ENCODE data around the gene OR6B2. TPM values are rescaled to one million over a fixed set of nuclear protein-coding genes. Genes with fewer than 3 reads are reported as not detected.
A peak's percentile ranks its signal among the peaks of the same experiment; 100 is the strongest.
"Not testable (repeated sequence)": the region's sequence is repeated elsewhere in the genome, so short reads cannot be mapped to it uniquely, and the experiment has no call there.

OR6B2 gene
- total and polyA plus RNA-seq, 2 donors = not detected

DNA sequence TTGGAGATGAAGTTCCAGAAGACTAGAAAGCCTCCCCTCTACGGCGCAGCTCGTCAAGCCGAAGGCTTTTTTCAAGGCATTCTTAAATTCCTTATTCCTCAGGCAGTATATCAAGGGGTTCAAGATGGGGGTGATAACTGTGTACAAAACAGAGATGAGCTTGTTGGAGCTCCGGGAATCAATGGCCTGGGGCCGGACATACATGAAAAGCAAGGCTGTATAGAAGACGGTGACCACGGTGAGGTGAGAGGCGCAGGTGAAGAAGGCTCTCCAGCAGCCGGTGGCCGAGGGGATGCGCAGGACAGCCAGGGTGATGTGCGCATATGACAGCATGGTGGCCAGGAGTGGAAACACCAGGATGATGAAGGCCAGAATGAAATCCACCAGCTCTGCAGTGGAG is 14.9 kb upstream of the OR6B2 start:
- Histone ChIP-seq H3K36me3 (ENCODE audit: control insufficient read depth in 2 of 2, insufficient read depth in 2 of 2, low read length in 1 of 2) (no peaks in the 10 kb centered on the region), H3K4me3 (ENCODE audit: low read length in 2 of 2) (no peak overlapping the region), H3K27me3 (ENCODE audit: control insufficient read depth in 2 of 2, insufficient read depth in 1 of 2, low read length in 1 of 2) (peaks cover 0 to 15% of the 10 kb centered on the region in 2 donors), H3K9me3 (ENCODE audit: control insufficient read depth in 2 of 2, insufficient read depth in 1 of 2, low read length in 1 of 2) (no peaks in the 10 kb centered on the region), H3K27ac (ENCODE audit: low read depth in 1 of 2, low read length in 1 of 2) (no peak overlapping the region), H3K4me1 (ENCODE audit: control insufficient read depth in 2 of 2, insufficient read depth in 2 of 2, low read length in 2 of 2) (no peaks in the 10 kb centered on the region)
- WGBS = 97% methylated on average over 13 of the region's 13 CpGs
- DNase-seq (ENCODE audit: low read depth in 6 of 9, low spot score in 9 of 9) = no peak

DNA sequence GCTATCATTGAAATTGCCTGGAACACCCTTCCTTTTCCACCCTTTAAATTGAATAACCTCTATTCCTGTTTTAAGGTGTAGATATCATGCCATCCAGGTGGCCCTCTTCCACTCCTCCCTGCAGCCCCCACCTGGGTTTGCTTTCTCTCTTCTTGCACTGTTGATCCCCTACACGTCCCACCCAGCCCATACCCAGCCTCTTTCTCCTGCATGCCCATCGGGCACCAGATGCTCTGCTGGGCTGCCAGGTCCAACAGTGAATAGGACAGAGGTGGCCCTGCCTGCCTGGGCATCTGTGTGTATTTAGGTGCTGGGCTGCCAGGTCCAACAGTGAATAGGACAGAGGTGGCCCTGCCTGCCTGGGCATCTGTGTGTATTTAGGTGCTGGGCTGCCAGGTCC is 13.9 kb upstream of the OR6B2 start:
- H3K9me3 ChIP-seq (ENCODE audit: control insufficient read depth in 2 of 2, insufficient read depth in 1 of 2, low read length in 1 of 2); H3K4me1 ChIP-seq (ENCODE audit: control insufficient read depth in 2 of 2, insufficient read depth in 2 of 2, low read length in 2 of 2); DNase-seq (ENCODE audit: low read depth in 6 of 9, low spot score in 9 of 9); H3K4me3 ChIP-seq (ENCODE audit: low read length in 2 of 2); H3K27ac ChIP-seq (ENCODE audit: low read depth in 1 of 2, low read length in 1 of 2); H3K36me3 ChIP-seq (ENCODE audit: control insufficient read depth in 2 of 2, insufficient read depth in 2 of 2, low read length in 1 of 2): not testable (repeated sequence)
- peaks cover 0 to 19% of the 10 kb centered on the region in 2 donors for H3K27me3 ChIP-seq (ENCODE audit: control insufficient read depth in 2 of 2, insufficient read depth in 1 of 2, low read length in 1 of 2)
- WGBS = 81% methylated on average over 2 of the region's 2 CpGs

DNA sequence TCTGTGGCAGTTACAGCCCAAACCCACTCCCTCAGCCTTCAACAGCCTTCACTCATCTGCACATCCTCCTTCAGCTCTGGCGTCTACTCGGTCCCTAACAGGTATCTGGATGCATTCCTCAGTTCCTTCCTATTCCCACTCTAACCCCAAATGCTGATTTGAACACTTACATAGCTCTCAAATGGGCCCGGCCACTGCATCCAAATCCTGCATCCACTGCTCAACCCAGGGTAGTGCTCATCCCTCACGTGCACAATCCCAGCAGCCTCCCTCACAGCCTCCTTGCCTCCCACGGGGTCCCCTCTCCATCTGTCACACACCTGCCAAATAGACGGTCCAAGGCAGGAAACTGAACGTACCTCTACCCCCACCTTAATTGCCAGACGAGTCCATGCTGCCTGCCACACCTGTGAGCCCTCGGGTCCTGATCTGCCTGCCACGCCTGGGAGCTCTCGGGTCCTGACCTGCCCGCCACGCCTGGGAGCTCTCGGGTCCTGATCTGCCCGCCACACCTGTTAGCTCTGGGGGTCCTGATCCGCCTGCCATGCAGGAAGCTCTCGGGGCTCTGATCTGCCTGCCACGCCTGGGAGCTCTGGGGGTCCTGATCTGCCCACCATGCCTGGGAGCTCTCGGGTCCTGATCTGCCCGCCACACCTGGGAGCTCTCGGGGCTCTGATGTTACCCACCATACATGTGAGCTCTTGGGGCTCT is 13.2 kb upstream of the OR6B2 start:
- Histone ChIP-seq H3K4me3 (ENCODE audit: low read length in 2 of 2) (no peak overlapping the region), H3K4me1 (ENCODE audit: control insufficient read depth in 2 of 2, insufficient read depth in 2 of 2, low read length in 2 of 2) (no peaks in the 10 kb centered on the region), H3K27me3 (ENCODE audit: control insufficient read depth in 2 of 2, insufficient read depth in 1 of 2, low read length in 1 of 2) (peaks cover 0 to 14% of the 10 kb centered on the region in 2 donors), H3K36me3 (ENCODE audit: control insufficient read depth in 2 of 2, insufficient read depth in 2 of 2, low read length in 1 of 2) (no peaks in the 10 kb centered on the region), H3K27ac (ENCODE audit: low read depth in 1 of 2, low read length in 1 of 2) (no peak overlapping the region), H3K9me3 (ENCODE audit: control insufficient read depth in 2 of 2, insufficient read depth in 1 of 2, low read length in 1 of 2) (no peaks in the 10 kb centered on the region)
- DNase-seq (ENCODE audit: low read depth in 6 of 9, low spot score in 9 of 9) = no peak
- WGBS = 87% methylated on average over 21 of the region's 21 CpGs

DNA sequence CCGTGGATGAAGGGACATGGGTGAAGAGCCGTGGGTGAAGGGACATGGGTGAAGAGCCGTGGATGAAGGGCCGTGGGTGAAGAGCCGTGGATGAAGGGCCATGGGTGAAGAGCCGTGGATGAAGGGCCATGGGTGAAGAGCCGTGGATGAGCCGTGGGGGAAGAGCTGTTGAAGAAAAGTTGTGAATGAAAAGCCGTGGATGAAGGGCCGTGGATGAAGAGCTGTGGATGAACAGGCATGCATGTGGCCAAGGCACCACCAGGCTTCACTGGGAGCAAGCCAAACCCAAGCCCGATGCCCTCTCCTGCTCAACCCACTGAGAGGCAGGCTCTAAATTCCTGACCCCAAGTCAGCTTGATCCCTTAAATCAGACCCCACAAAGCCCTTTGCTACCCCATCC is 12.5 kb upstream of the OR6B2 start:
- no peak overlapping the region for H3K27ac ChIP-seq (ENCODE audit: low read depth in 1 of 2, low read length in 1 of 2)
- no peaks in the 10 kb centered on the region for H3K9me3 ChIP-seq (ENCODE audit: control insufficient read depth in 2 of 2, insufficient read depth in 1 of 2, low read length in 1 of 2)
- no peak overlapping the region for H3K4me3 ChIP-seq (ENCODE audit: low read length in 2 of 2)
- no peaks in the 10 kb centered on the region for H3K4me1 ChIP-seq (ENCODE audit: control insufficient read depth in 2 of 2, insufficient read depth in 2 of 2, low read length in 2 of 2)
- WGBS = 83% methylated on average over 11 of the region's 11 CpGs
- H3K36me3 ChIP-seq (ENCODE audit: control insufficient read depth in 2 of 2, insufficient read depth in 2 of 2, low read length in 1 of 2) = no peaks in the 10 kb centered on the region
- H3K27me3 ChIP-seq (ENCODE audit: control insufficient read depth in 2 of 2, insufficient read depth in 1 of 2, low read length in 1 of 2) = peaks cover 0 to 9% of the 10 kb centered on the region in 2 donors
- DNase-seq (ENCODE audit: low read depth in 6 of 9, low spot score in 9 of 9) = no peak

DNA sequence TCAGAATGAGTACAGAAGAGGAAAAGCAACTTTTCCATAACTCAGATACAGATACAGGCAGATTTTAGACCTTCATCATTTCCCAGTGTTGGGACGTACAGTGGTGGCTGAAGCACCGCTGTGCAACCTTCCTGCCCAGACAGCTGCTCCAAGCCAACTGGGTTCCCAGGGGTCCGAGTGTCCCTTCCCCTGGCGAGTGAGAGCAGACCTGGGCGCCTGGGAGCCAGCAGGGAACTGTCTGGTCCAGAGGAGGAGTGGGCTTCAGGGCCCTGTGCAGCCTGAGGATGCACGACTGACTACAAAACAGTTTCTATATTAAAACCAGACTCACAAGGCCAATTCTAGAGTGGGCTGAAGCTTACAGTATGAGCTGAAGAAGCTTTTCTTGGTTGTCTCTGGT is 11.1 kb upstream of the OR6B2 start:
- Histone ChIP-seq H3K36me3 (ENCODE audit: control insufficient read depth in 2 of 2, insufficient read depth in 2 of 2, low read length in 1 of 2) (no peaks in the 10 kb centered on the region), H3K27ac (ENCODE audit: low read depth in 1 of 2, low read length in 1 of 2) (no peak overlapping the region), H3K4me1 (ENCODE audit: control insufficient read depth in 2 of 2, insufficient read depth in 2 of 2, low read length in 2 of 2) (no peaks in the 10 kb centered on the region), H3K9me3 (ENCODE audit: control insufficient read depth in 2 of 2, insufficient read depth in 1 of 2, low read length in 1 of 2) (no peaks in the 10 kb centered on the region), H3K27me3 (ENCODE audit: control insufficient read depth in 2 of 2, insufficient read depth in 1 of 2, low read length in 1 of 2) (peaks cover 0 to 8% of the 10 kb centered on the region in 2 donors), H3K4me3 (ENCODE audit: low read length in 2 of 2) (no peak overlapping the region)
- 90% methylated on average over 6 of the region's 6 CpGs for WGBS
- no peak for DNase-seq (ENCODE audit: low read depth in 6 of 9, low spot score in 9 of 9)

DNA sequence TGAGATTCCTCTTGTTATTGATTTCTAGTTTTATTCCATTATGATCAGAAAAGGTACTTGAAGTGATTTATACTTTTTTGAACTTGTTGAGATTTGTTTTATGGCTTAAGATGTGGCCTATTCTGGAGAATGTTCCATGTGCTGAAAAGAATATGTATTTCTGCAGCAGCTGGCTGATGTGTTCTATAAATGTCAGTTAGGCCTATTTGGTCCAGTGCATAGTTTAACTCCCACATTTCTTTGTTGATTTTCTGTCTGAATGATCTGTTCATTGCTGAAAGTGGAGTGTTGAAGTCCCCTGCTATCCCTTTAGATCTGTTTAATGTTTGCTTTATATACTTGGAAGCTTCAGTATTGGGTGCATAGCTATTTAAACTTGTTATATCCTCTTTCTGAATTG is 7.1 kb upstream of the OR6B2 start:
- Histone ChIP-seq H3K36me3 (ENCODE audit: control insufficient read depth in 2 of 2, insufficient read depth in 2 of 2, low read length in 1 of 2) (no peaks in the 10 kb centered on the region), H3K9me3 (ENCODE audit: control insufficient read depth in 2 of 2, insufficient read depth in 1 of 2, low read length in 1 of 2) (no peaks in the 10 kb centered on the region), H3K27me3 (ENCODE audit: control insufficient read depth in 2 of 2, insufficient read depth in 1 of 2, low read length in 1 of 2) (peaks cover 0 to 17% of the 10 kb centered on the region in 2 donors), H3K27ac (ENCODE audit: low read depth in 1 of 2, low read length in 1 of 2) (no peak overlapping the region), H3K4me1 (ENCODE audit: control insufficient read depth in 2 of 2, insufficient read depth in 2 of 2, low read length in 2 of 2) (no peaks in the 10 kb centered on the region), H3K4me3 (ENCODE audit: low read length in 2 of 2) (no peak overlapping the region)
- no peak for DNase-seq (ENCODE audit: low read depth in 6 of 9, low spot score in 9 of 9)

DNA sequence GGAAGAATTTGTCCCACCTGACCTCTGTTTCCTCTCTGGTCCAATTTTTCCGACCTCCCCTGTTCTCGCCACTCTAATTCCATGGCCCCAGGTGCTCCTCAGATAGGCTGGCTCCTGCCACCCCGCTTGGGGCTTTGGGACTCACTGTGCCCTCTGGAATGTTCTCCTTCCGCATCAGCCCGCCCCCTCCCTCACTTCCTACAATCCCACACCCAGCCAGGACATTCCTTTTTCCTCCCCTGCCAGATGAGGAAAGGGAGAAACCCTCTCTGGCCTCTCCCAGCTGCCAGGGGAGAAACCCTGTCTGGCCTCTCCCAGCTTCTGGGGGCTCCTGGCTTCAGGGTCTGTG is 3.1 kb upstream of the OR6B2 start:
- H3K27me3 ChIP-seq (ENCODE audit: control insufficient read depth in 2 of 2, insufficient read depth in 1 of 2, low read length in 1 of 2) = peaks cover 0 to 16% of the 10 kb centered on the region in 2 donors
- H3K4me3 ChIP-seq (ENCODE audit: low read length in 2 of 2) = no peak overlapping the region
- no peak for DNase-seq (ENCODE audit: low read depth in 6 of 9, low spot score in 9 of 9)
- no peaks in the 10 kb centered on the region for H3K36me3 ChIP-seq (ENCODE audit: control insufficient read depth in 2 of 2, insufficient read depth in 2 of 2, low read length in 1 of 2)
- H3K9me3 ChIP-seq (ENCODE audit: control insufficient read depth in 2 of 2, insufficient read depth in 1 of 2, low read length in 1 of 2) = no peaks in the 10 kb centered on the region
- WGBS = 60% methylated on average over 5 of the region's 5 CpGs
- H3K27ac ChIP-seq (ENCODE audit: low read depth in 1 of 2, low read length in 1 of 2) = no peak overlapping the region
- no peaks in the 10 kb centered on the region for H3K4me1 ChIP-seq (ENCODE audit: control insufficient read depth in 2 of 2, insufficient read depth in 2 of 2, low read length in 2 of 2)

DNA sequence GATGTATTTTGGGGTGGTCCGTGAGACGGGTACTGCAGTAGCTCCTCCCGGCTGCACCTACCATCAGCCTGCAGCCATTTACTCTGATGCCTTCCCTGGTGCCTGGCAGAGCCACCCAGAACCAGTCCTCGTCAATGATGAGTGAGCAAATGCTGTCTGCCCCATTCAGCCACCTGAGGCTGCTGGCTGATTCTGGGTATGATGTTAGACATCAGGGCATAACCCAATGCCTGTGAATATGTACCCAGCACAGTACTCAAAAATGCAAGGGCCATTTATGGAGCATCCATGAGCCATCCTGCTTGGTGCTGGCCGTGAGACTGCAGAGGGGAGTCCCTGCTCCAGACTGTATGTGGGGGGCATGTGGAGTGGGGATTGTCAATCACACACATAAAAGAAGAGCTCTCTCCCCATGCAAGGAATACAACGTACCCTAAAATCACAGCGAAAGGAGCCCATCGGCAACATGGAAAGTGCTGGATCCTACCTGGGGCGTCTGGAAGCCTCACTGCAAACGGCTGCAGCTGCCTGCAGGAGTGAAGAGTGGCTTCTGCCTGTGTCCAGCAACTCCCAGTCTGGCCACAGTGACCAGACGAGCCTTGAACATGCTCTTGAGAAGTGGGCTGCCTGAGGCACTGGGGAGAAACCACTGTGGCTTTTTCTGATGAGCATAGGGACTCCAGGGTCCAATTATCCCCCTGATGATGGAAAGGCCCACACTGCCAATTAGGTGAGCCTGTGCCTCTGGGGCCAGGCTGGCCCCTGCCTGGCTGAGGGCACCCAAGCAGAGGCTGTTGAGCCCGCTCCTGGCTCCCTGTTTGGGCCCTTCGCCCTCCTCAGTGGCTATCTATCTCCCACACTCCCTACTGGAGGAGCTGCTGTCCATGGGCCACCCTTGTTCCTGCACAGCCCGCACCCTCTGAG is 2.4 kb upstream of the OR6B2 start:
- 82% methylated on average over 14 of the region's 14 CpGs for whole genome bisulfite sequencing
- H3K9me3 ChIP-seq (ENCODE audit: control insufficient read depth in 2 of 2, insufficient read depth in 1 of 2, low read length in 1 of 2) = no peaks in the 10 kb centered on the region
- H3K4me1 ChIP-seq (ENCODE audit: control insufficient read depth in 2 of 2, insufficient read depth in 2 of 2, low read length in 2 of 2) = no peaks in the 10 kb centered on the region
- H3K4me3 ChIP-seq (ENCODE audit: low read length in 2 of 2) = no peak overlapping the region
- H3K27ac ChIP-seq (ENCODE audit: low read depth in 1 of 2, low read length in 1 of 2) = no peak overlapping the region
- no peak for DNase-seq (ENCODE audit: low read depth in 6 of 9, low spot score in 9 of 9)
- no peaks in the 10 kb centered on the region for H3K36me3 ChIP-seq (ENCODE audit: control insufficient read depth in 2 of 2, insufficient read depth in 2 of 2, low read length in 1 of 2)
- peaks cover 1 to 16% of the 10 kb centered on the region in 2 donors for H3K27me3 ChIP-seq (ENCODE audit: control insufficient read depth in 2 of 2, insufficient read depth in 1 of 2, low read length in 1 of 2)

DNA sequence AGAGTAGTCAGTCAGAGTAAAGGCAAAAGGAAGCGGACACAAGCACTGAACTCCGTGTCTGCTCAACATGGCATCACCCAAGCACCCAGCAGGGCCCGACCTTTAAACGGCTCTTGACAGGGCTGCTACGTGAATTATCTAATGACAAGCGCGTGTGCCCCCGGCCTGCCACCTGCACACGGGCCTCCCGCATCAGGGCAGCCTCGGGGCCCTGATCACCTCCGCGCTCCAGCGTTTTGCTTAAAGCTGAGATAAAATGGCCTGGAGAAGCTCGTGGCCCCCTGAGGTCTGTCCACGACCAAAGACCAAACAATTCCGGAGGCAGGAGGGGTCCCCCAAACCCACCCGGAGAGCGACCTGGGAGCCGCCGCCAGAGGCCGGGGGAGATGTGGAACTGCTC is 5.5 kb downstream of the OR6B2 start:
- H3K27ac ChIP-seq (ENCODE audit: low read depth in 1 of 2, low read length in 1 of 2) = peak overlapping the region in 1 of 2 donors; percentile 34
- peak in 5 of 9 donors; percentile 1 to 39 (median 10) for DNase-seq (ENCODE audit: low read depth in 6 of 9, low spot score in 9 of 9)

More for the DNA sequence above, 5.5 kb downstream of the OR6B2 start:
- Histone ChIP-seq H3K4me1 (ENCODE audit: control insufficient read depth in 2 of 2, insufficient read depth in 2 of 2, low read length in 2 of 2) (peaks cover 3 to 10% of the 10 kb centered on the region in 2 donors), H3K4me3 (ENCODE audit: low read length in 2 of 2) (peak overlapping the region; percentile 83 to 89), H3K36me3 (ENCODE audit: control insufficient read depth in 2 of 2, insufficient read depth in 2 of 2, low read length in 1 of 2) (peaks cover 14% of the 10 kb centered on the region in 2 donors), H3K27me3 (ENCODE audit: control insufficient read depth in 2 of 2, insufficient read depth in 1 of 2, low read length in 1 of 2) (peaks cover 2 to 3% of the 10 kb centered on the region in 2 donors), H3K9me3 (ENCODE audit: control insufficient read depth in 2 of 2, insufficient read depth in 1 of 2, low read length in 1 of 2) (no peaks in the 10 kb centered on the region)
- WGBS = 1% methylated on average over 22 of the region's 22 CpGs
